ENCODE data around the gene ANKRD17.

The ANKRD17 gene

DNA sequence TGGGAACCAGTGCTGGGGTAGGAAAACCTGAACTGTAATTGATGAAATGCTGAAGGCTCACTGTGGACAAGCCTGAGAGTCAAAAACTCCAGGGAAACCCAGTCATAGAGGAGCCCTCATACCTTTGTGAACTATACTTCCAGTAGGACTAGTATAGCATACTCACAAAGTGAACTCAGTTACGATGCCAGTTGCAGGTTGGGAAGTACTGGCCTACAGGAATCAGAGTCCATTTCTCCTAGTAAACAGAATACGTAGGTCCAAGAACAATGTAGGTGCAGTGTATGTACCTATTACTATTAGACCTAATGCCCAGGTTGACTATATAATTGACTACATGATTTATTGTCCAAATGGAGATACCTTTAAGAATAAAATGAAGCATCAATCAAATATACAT, 8.5 kb upstream of the ANKRD17 start:
- no peaks in the 10 kb centered on the region for H3K27me3 ChIP-seq (replicated peaks; ENCODE audit: insufficient read depth, low read length)
- H3K36me3 ChIP-seq (replicated peaks; ENCODE audit: insufficient read depth, low read length): no peaks in the 10 kb centered on the region
- H3K4me2 ChIP-seq (ENCODE audit: low read depth, low read length): no peak overlapping the region
- no peaks in the 10 kb centered on the region for H3K9me3 ChIP-seq (replicated peaks; ENCODE audit: insufficient read depth, low read length)
- TF ChIP-seq EZH2phosphoT487 (IDR thresholded peaks at IDR 0.05; ENCODE audit: low read length) (no peak), EZH2 (optimal IDR thresholded peaks at IDR 0.05; ENCODE audit: low read depth, low read length) (no peak)
- TF ChIP-seq, protein P1, sequence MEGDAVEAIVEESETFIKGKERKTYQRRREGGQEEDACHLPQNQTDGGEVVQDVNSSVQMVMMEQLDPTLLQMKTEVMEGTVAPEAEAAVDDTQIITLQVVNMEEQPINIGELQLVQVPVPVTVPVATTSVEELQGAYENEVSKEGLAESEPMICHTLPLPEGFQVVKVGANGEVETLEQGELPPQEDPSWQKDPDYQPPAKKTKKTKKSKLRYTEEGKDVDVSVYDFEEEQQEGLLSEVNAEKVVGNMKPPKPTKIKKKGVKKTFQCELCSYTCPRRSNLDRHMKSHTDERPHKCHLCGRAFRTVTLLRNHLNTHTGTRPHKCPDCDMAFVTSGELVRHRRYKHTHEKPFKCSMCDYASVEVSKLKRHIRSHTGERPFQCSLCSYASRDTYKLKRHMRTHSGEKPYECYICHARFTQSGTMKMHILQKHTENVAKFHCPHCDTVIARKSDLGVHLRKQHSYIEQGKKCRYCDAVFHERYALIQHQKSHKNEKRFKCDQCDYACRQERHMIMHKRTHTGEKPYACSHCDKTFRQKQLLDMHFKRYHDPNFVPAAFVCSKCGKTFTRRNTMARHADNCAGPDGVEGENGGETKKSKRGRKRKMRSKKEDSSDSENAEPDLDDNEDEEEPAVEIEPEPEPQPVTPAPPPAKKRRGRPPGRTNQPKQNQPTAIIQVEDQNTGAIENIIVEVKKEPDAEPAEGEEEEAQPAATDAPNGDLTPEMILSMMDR (IDR thresholded peaks at IDR 0.05; ENCODE audit: low read length): no peak
- no peaks in the 10 kb centered on the region for H4K20me1 ChIP-seq (ENCODE audit: insufficient read depth, low read length)
- no peaks in the 10 kb centered on the region for H3K9me2 ChIP-seq (replicated peaks; ENCODE audit: insufficient read depth, low read length)
- no peak overlapping the region for H3K27ac ChIP-seq (ENCODE audit: low read length)
- no peaks in the 10 kb centered on the region for H3F3A ChIP-seq (ENCODE audit: insufficient read depth, low read length)
- H3K4me3 ChIP-seq (ENCODE audit: low read length): no peak overlapping the region
- no peak overlapping the region for H2AFZ ChIP-seq (ENCODE audit: low read length)
- H3K4me1 ChIP-seq (ENCODE audit: low read length): no peaks in the 10 kb centered on the region
- no peaks in the 10 kb centered on the region for H3K79me2 ChIP-seq (ENCODE audit: low read length)
- DNase-seq: no peak
- no peak overlapping the region for H3K9ac ChIP-seq (ENCODE audit: low read length)

DNA sequence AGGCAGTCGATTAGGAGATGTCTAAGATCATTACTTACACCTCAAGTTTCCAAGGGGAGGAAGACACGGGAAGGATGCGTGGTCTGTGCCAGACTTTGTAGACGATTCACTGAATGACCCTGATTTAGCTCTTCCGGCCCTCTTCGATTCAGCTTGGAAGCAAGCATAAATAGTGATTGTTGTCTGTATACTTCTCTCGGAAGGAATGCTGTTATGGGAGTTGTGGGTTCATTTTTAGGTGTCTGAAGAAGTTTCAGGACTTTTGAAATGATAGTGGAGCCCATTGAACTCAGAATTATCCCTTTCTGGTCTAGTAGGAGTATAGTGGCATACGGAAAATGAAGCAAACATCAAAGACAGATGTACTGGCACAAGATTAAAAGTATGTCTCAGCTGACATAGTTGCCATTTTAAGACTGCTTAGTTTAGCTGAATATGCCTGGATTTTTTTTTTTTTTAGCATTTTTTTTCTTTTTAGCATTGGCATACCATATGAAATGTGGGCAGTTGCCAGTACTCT, 1.0 kb upstream of the ANKRD17 start:
- Histone ChIP-seq H3F3A (ENCODE audit: insufficient read depth, low read length) (peaks cover 18% of the 10 kb centered on the region), H3K9me3 (replicated peaks; ENCODE audit: insufficient read depth, low read length) (no peaks in the 10 kb centered on the region), H3K9ac (ENCODE audit: low read length) (peak overlapping the region; percentile 89), H2AFZ (ENCODE audit: low read length) (peak overlapping the region; percentile 80), H3K27me3 (replicated peaks; ENCODE audit: insufficient read depth, low read length) (no peaks in the 10 kb centered on the region), H3K4me1 (ENCODE audit: low read length) (peaks cover 16% of the 10 kb centered on the region), H3K36me3 (replicated peaks; ENCODE audit: insufficient read depth, low read length) (no peaks in the 10 kb centered on the region), H3K27ac (ENCODE audit: low read length) (peak overlapping the region; percentile 94), H3K79me2 (ENCODE audit: low read length) (peaks cover 55% of the 10 kb centered on the region), H3K4me2 (ENCODE audit: low read depth, low read length) (peak overlapping the region; percentile 65), H4K20me1 (ENCODE audit: insufficient read depth, low read length) (peaks cover 23% of the 10 kb centered on the region), H3K4me3 (ENCODE audit: low read length) (peak overlapping the region; percentile 95), H3K9me2 (replicated peaks; ENCODE audit: insufficient read depth, low read length) (no peaks in the 10 kb centered on the region)
- DNase-seq: no peak
- TF ChIP-seq, protein P1 (IDR thresholded peaks at IDR 0.05; ENCODE audit: low read length): no peak
- no peak for TF ChIP-seq EZH2 (optimal IDR thresholded peaks at IDR 0.05; ENCODE audit: low read depth, low read length)
- no peak for TF ChIP-seq EZH2phosphoT487 (IDR thresholded peaks at IDR 0.05; ENCODE audit: low read length)

DNA sequence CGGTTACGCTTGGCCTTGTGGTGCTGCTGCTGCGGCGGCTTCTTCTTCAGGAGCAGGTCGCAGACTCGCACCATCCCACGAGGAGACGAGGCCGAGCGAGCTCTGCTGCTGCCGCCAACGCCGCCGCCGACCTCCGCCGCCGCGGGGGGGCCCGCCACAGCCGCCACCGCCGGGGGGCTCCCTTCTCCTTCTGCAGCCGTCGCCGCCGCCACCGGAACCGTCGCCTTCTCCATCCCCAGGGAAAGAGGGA, 237 bp downstream of the ANKRD17 start:
- peak; percentile 56 for DNase-seq
- Histone ChIP-seq H3K9me2 (replicated peaks; ENCODE audit: insufficient read depth, low read length) (no peaks in the 10 kb centered on the region), H3K9me3 (replicated peaks; ENCODE audit: insufficient read depth, low read length) (no peaks in the 10 kb centered on the region), H3K9ac (ENCODE audit: low read length) (peak overlapping the region; percentile 89), H3K27me3 (replicated peaks; ENCODE audit: insufficient read depth, low read length) (no peaks in the 10 kb centered on the region), H3F3A (ENCODE audit: insufficient read depth, low read length) (peaks cover 18% of the 10 kb centered on the region), H3K4me1 (ENCODE audit: low read length) (peaks cover 16% of the 10 kb centered on the region), H2AFZ (ENCODE audit: low read length) (peak overlapping the region; percentile 44), H3K36me3 (replicated peaks; ENCODE audit: insufficient read depth, low read length) (no peaks in the 10 kb centered on the region), H3K4me2 (ENCODE audit: low read depth, low read length) (peak overlapping the region; percentile 75; the same call in 1 of the 2 replicates), H3K27ac (ENCODE audit: low read length) (peak overlapping the region; percentile 94; the same call in 1 of the 2 replicates), H3K79me2 (ENCODE audit: low read length) (peaks cover 68% of the 10 kb centered on the region), H3K4me3 (ENCODE audit: low read length) (peak overlapping the region; percentile 95), H4K20me1 (ENCODE audit: insufficient read depth, low read length) (peaks cover 27% of the 10 kb centered on the region)
- no peak for TF ChIP-seq EZH2 (optimal IDR thresholded peaks at IDR 0.05; ENCODE audit: low read depth, low read length)
- no peak for TF ChIP-seq EZH2phosphoT487 (IDR thresholded peaks at IDR 0.05; ENCODE audit: low read length)
- TF ChIP-seq, protein P1 (IDR thresholded peaks at IDR 0.05; ENCODE audit: low read length): peak; percentile 28; the same call in 1 of the 2 replicates

Measured in MM.1S (cell line).